Choroid plexus epithelial cell (primary cell): Measurements from ENCODE around the gene CLNK.
A peak's percentile ranks its signal among the peaks of the same experiment; 100 is the strongest.
"Not testable (repeated sequence)": the region's sequence is repeated elsewhere in the genome, so short reads cannot be mapped to it uniquely, and the experiment has no call there.

Experiments
- DNase-seq: peaks from one replicate; pipeline ENCODE4 v3.0.0-alpha.2; 2010; ENCODE audit warnings: low read depth
- H3K4me3 ChIP-seq: 2 replicates; pipeline ENCODE4 v1.5.1; 2011; ENCODE audit warnings: low read depth, mild to moderate bottlenecking, control low read depth, low read length, moderate library complexity
- CTCF ChIP-seq: conservative IDR thresholded peaks from 2 replicates; pipeline ENCODE4 v1.5.1; 2011; ENCODE audit warnings: low read depth, mild to moderate bottlenecking, control low read depth, inconsistent platforms, low read length, moderate library complexity

The CLNK gene

GRCh38 chr4:10619220-10619619, 65.3 kb downstream of the CLNK start:
- peak; percentile 36 for TF ChIP-seq CTCF
- no peak overlapping the region for H3K4me3 ChIP-seq
- peak; percentile 71 for DNase-seq

- DNase-seq = not testable (repeated sequence)
These were observed 69.6 kb downstream of the CLNK start for GRCh38 chr4:10614926-10615325.

GRCh38 chr4:10613926-10614478, 70.6 kb downstream of the CLNK start:
- no peak for TF ChIP-seq CTCF
- no peak for DNase-seq
- H3K4me3 ChIP-seq = no peak overlapping the region

More at GRCh38 chr4:10614926-10615325, 69.6 kb downstream of the CLNK start:
- H3K4me3 ChIP-seq = not testable (repeated sequence)

- DNase-seq = no peak
- H3K4me3 ChIP-seq = no peak overlapping the region
- TF ChIP-seq CTCF = no peak
These were observed 72.1 kb downstream of the CLNK start for GRCh38 chr4:10612476-10612875.

GRCh38 chr4:10611673-10612072, 72.9 kb downstream of the CLNK start:
- no peak for TF ChIP-seq CTCF
- no peak overlapping the region for H3K4me3 ChIP-seq
- DNase-seq = peak; percentile 88

- no peak overlapping the region for H3K4me3 ChIP-seq
- TF ChIP-seq CTCF = no peak
- DNase-seq = peak; percentile 42
These were observed 75.9 kb downstream of the CLNK start for GRCh38 chr4:10608501-10609219.

- TF ChIP-seq CTCF = no peak
- no peak overlapping the region for H3K4me3 ChIP-seq
- DNase-seq = no peak
These were observed 77.4 kb downstream of the CLNK start for GRCh38 chr4:10607206-10607605.
